Measurements from ENCODE around the gene FXYD4. TPM values are rescaled to one million over a fixed set of nuclear protein-coding genes. Genes with fewer than 3 reads are reported as not detected.
A peak's percentile ranks its signal among the peaks of the same experiment; 100 is the strongest.
"Not testable (repeated sequence)": the region's sequence is repeated elsewhere in the genome, so short reads cannot be mapped to it uniquely, and the experiment has no call there.

FXYD4 gene
- total and polyA plus RNA-seq, 2 experiments from 2014 or later: 0.19 to 0.80 TPM

DNA sequence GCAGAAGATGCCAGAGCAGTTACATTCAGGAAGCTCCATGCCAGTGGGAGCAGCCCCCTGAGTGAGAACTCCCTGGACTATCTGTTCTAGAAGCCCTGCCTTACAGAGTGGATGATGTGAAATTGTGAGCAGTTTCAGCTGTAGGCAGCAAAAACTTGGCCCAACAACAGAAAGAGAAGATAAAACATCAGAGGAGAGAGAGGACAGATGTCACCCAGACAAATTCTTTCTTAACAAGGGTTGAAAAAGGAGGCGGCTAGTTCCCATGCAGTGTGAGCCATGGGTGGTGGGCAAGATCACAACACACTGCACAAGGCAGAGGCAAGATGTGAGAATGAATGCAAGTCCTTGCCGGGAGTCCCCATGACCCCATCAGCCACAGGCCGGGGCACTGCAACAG lies 46.6 kb upstream of the FXYD4 start:
- no peak overlapping the region for H3K4me2 ChIP-seq
- TF ChIP-seq EZH2phosphoT487 (IDR thresholded peaks at IDR 0.05; ENCODE audit: low read depth, severe bottlenecking, unreplicated experiment): no peak
- TF ChIP-seq, protein P1, sequence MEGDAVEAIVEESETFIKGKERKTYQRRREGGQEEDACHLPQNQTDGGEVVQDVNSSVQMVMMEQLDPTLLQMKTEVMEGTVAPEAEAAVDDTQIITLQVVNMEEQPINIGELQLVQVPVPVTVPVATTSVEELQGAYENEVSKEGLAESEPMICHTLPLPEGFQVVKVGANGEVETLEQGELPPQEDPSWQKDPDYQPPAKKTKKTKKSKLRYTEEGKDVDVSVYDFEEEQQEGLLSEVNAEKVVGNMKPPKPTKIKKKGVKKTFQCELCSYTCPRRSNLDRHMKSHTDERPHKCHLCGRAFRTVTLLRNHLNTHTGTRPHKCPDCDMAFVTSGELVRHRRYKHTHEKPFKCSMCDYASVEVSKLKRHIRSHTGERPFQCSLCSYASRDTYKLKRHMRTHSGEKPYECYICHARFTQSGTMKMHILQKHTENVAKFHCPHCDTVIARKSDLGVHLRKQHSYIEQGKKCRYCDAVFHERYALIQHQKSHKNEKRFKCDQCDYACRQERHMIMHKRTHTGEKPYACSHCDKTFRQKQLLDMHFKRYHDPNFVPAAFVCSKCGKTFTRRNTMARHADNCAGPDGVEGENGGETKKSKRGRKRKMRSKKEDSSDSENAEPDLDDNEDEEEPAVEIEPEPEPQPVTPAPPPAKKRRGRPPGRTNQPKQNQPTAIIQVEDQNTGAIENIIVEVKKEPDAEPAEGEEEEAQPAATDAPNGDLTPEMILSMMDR (IDR thresholded peaks at IDR 0.05; ENCODE audit: poor library complexity): no peak
- no peak for TF ChIP-seq EZH2 (IDR thresholded peaks at IDR 0.05; ENCODE audit: borderline replicate concordance)
- H3K4me3 ChIP-seq: no peak overlapping the region
- no peaks in the 10 kb centered on the region for H3K27me3 ChIP-seq
- no peak for DNase-seq (ENCODE audit: low spot score)
- H4K20me1 ChIP-seq (ENCODE audit: insufficient read depth, poor library complexity, severe bottlenecking): no peaks in the 10 kb centered on the region
- no peaks in the 10 kb centered on the region for H3K9me2 ChIP-seq (replicated peaks; ENCODE audit: insufficient read depth)
- no peaks in the 10 kb centered on the region for H3K79me2 ChIP-seq
- H3K36me3 ChIP-seq (replicated peaks; ENCODE audit: insufficient read depth, low read depth): no peaks in the 10 kb centered on the region
- H3K27ac ChIP-seq: no peak overlapping the region
- H3K9me3 ChIP-seq (ENCODE audit: low read depth): no peaks in the 10 kb centered on the region
- 85% methylated on average over 3 of the region's 3 CpGs for WGBS (ENCODE audit: low lambda C conversion rate, missing lambda C conversion rate)
- no peaks in the 10 kb centered on the region for H3K4me1 ChIP-seq (ENCODE audit: insufficient read depth)
- no peak overlapping the region for H2AFZ ChIP-seq

DNA sequence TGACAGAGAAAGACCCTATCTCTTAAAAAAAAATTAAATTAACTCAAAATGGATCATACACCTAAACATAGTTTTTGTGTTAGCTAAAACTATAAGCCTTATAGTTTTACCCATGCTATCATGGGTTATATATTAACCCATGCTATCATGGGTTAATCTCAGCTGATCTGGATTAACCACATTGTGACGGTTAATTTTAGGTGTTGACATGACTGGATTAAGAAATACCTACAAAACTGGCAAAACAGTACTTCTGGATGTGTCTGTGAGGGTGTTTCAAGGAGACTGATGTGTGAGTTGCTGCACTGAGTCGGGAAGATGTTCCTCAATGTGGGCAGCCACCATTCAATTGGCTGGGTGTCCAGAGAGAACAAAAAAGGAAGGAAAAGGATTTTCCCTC lies 44.3 kb upstream of the FXYD4 start:
- no peak for DNase-seq (ENCODE audit: low spot score)
- H3K4me1 ChIP-seq (ENCODE audit: insufficient read depth): no peaks in the 10 kb centered on the region
- H3K9me3 ChIP-seq (ENCODE audit: low read depth): no peaks in the 10 kb centered on the region
- H3K27me3 ChIP-seq: no peaks in the 10 kb centered on the region
- no peaks in the 10 kb centered on the region for H3K36me3 ChIP-seq (replicated peaks; ENCODE audit: insufficient read depth, low read depth)
- no peak overlapping the region for H3K4me2 ChIP-seq
- TF ChIP-seq EZH2 (IDR thresholded peaks at IDR 0.05; ENCODE audit: borderline replicate concordance) (no peak), EZH2phosphoT487 (IDR thresholded peaks at IDR 0.05; ENCODE audit: low read depth, severe bottlenecking, unreplicated experiment) (no peak)
- no peaks in the 10 kb centered on the region for H4K20me1 ChIP-seq (ENCODE audit: insufficient read depth, poor library complexity, severe bottlenecking)
- no peak overlapping the region for H2AFZ ChIP-seq
- H3K4me3 ChIP-seq: no peak overlapping the region
- no peaks in the 10 kb centered on the region for H3K9me2 ChIP-seq (replicated peaks; ENCODE audit: insufficient read depth)
- no peaks in the 10 kb centered on the region for H3K79me2 ChIP-seq
- peak overlapping the region; percentile 74 for H3K27ac ChIP-seq
- WGBS (ENCODE audit: low lambda C conversion rate, missing lambda C conversion rate): 58% methylated on average over 2 of the region's 2 CpGs

DNA sequence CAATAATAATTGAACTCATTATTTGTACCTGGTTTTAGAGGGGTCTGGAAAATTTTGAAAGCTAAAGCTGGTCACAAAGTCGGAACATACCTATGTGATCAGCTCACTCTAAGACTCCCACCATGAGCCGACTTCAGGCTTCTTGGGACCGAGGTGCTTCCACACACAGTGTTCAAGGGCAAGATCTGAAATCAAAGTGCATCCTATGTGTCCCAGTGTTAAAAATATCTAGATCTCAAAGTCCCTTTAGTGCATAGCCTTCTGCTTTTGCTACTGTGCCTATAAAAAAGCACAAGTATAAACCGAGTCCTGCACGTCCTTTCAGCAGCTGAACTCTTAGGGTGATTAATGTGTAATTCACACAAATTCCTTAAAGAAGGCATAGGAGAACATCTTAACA lies 43.5 kb upstream of the FXYD4 start:
- TF ChIP-seq EZH2 (IDR thresholded peaks at IDR 0.05; ENCODE audit: borderline replicate concordance) (no peak), EZH2phosphoT487 (IDR thresholded peaks at IDR 0.05; ENCODE audit: low read depth, severe bottlenecking, unreplicated experiment) (no peak)
- TF ChIP-seq, protein P1 (IDR thresholded peaks at IDR 0.05; ENCODE audit: poor library complexity): no peak
- no peaks in the 10 kb centered on the region for H3K9me2 ChIP-seq (replicated peaks; ENCODE audit: insufficient read depth)
- no peak overlapping the region for H3K4me2 ChIP-seq
- no peaks in the 10 kb centered on the region for H4K20me1 ChIP-seq (ENCODE audit: insufficient read depth, poor library complexity, severe bottlenecking)
- H3K27me3 ChIP-seq: no peaks in the 10 kb centered on the region
- no peaks in the 10 kb centered on the region for H3K79me2 ChIP-seq
- no peak overlapping the region for H3K4me3 ChIP-seq
- no peaks in the 10 kb centered on the region for H3K9me3 ChIP-seq (ENCODE audit: low read depth)
- whole genome bisulfite sequencing (ENCODE audit: low lambda C conversion rate, missing lambda C conversion rate): 67% methylated on average over 5 of the region's 5 CpGs
- H3K27ac ChIP-seq: peak overlapping the region; percentile 74
- no peaks in the 10 kb centered on the region for H3K4me1 ChIP-seq (ENCODE audit: insufficient read depth)
- no peak overlapping the region for H2AFZ ChIP-seq
- H3K36me3 ChIP-seq (replicated peaks; ENCODE audit: insufficient read depth, low read depth): no peaks in the 10 kb centered on the region
- no peak for DNase-seq (ENCODE audit: low spot score)

DNA sequence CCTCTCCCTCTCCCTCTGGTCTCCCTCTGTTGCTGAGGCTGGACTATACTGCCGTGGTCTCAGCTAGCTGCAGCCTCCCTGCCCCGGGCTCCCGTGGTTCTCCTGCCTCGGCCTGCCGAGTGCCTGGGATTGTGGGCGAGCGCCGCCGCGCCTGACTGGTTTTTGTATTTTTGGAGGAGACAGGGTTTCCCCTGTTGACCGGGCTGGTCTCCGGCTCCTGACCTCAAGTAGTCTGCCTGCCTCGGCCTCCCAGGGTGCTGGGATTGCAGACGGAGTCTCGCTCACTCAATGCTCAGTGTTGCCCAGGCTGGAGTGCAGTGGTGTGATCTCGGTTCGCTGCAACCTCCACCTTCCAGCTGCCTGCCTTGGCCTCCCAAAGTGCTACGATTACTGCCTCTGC lies 42.6 kb upstream of the FXYD4 start:
- not testable (repeated sequence) for H4K20me1 ChIP-seq (ENCODE audit: insufficient read depth, poor library complexity, severe bottlenecking); H2AFZ ChIP-seq; H3K9me3 ChIP-seq (ENCODE audit: low read depth); H3K79me2 ChIP-seq; DNase-seq (ENCODE audit: low spot score); H3K27ac ChIP-seq; H3K27me3 ChIP-seq; H3K4me2 ChIP-seq; H3K36me3 ChIP-seq (replicated peaks; ENCODE audit: insufficient read depth, low read depth); H3K4me1 ChIP-seq (ENCODE audit: insufficient read depth); H3K4me3 ChIP-seq; H3K9me2 ChIP-seq (replicated peaks; ENCODE audit: insufficient read depth)
- 93% methylated on average over 18 of the region's 18 CpGs for WGBS (ENCODE audit: low lambda C conversion rate, missing lambda C conversion rate)

DNA sequence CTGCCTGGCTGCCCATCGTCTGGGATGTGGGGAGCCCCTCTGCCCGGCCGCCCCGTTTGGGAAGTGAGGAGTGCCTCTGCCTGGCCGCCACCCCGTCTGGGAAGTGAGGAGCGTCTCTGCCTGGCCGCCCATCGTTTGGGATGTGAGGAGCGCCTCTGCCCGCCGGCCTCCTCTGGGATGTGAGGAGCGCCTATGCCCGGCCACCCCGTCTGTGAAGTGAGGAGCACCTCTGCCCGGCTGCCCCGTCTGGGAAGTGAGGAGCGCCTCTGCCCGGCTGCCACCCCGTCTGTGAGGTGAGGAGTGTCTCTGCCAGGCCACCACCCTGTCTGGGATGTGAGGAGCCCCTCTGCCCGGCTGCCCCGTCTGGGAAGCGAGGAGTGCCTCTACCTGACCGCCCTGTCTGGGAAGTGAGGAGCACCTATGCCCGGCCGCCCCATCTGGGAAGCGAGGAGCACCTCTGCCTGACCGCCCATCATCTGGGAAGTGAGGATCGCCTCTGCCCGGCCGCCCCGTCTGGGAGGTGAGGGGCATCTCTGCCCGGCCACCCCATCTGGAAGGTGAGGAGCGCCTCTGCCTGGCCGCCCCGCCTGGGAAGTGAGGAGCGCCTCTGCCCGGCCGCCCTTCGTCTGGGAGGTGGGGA lies 42.1 kb upstream of the FXYD4 start:
- not testable (repeated sequence) for H3K79me2 ChIP-seq; DNase-seq (ENCODE audit: low spot score); H3K27ac ChIP-seq; H3K4me2 ChIP-seq; H3K9me3 ChIP-seq (ENCODE audit: low read depth); H3K4me1 ChIP-seq (ENCODE audit: insufficient read depth); H3K4me3 ChIP-seq; H2AFZ ChIP-seq; H3K36me3 ChIP-seq (replicated peaks; ENCODE audit: insufficient read depth, low read depth); H3K9me2 ChIP-seq (replicated peaks; ENCODE audit: insufficient read depth); H3K27me3 ChIP-seq; H4K20me1 ChIP-seq (ENCODE audit: insufficient read depth, poor library complexity, severe bottlenecking)
- whole genome bisulfite sequencing (ENCODE audit: low lambda C conversion rate, missing lambda C conversion rate): 91% methylated on average over 23 of the region's 40 CpGs

DNA sequence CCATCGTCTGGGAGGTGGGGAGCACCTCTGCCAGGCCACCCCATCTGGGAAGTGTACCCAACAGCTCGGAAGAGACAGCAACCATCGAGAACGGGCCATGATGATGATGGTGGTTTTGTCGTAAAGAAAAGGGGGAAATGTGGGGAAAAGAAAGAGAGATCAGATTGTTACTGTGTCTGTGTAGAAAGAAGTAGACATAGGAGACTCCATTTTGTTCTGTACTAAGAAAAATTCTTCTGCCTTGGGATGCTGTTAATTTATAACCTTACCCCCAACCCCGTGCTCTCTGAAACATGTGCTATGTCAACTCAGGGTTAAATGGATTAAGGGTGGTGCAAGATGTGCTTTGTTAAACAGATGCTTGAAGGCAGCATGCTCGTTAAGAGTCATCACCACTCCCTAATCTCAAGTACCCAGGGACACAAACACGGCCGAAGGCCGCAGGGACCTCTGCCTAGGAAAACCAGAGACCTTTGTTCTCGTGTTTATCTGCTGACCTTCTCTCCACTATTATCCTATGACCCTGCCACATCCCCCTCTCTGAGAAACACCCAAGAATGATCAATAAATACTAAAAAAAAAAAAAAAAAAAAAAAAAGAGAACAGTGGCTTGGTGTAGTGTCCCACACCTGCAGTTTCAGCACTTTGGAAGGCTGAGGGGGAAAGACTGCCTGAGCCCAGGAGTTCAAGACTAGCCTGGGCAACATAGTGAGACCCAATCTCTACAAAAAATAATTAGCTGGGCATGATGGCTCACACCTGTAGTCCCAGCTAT lies 41.2 kb upstream of the FXYD4 start:
- not testable (repeated sequence) for H3K9me2 ChIP-seq (replicated peaks; ENCODE audit: insufficient read depth); H3K79me2 ChIP-seq; H3K36me3 ChIP-seq (replicated peaks; ENCODE audit: insufficient read depth, low read depth); H2AFZ ChIP-seq; H4K20me1 ChIP-seq (ENCODE audit: insufficient read depth, poor library complexity, severe bottlenecking); H3K9me3 ChIP-seq (ENCODE audit: low read depth); H3K4me1 ChIP-seq (ENCODE audit: insufficient read depth); H3K27me3 ChIP-seq; H3K4me3 ChIP-seq; H3K4me2 ChIP-seq; DNase-seq (ENCODE audit: low spot score)
- peak overlapping the region; percentile 78 for H3K27ac ChIP-seq
- WGBS (ENCODE audit: low lambda C conversion rate, missing lambda C conversion rate): 58% methylated on average over 10 of the region's 11 CpGs

DNA sequence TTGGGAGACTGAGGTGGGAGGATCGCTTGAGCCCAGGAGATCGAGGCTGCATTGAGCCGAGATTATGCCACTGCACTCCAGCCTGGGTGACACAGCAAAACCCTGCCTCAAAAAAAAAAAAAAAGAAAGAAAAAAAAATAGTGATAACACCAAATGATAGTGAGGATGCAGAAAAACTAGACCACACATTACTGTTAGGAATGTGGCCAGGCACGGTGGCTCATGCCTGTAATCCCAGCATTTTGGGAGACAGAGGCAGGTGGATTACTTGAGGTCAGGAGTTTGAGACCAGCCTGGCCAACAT lies 40.7 kb upstream of the FXYD4 start:
- not testable (repeated sequence) for DNase-seq (ENCODE audit: low spot score); H3K4me3 ChIP-seq; H4K20me1 ChIP-seq (ENCODE audit: insufficient read depth, poor library complexity, severe bottlenecking); H3K4me2 ChIP-seq; H3K79me2 ChIP-seq; H3K9me3 ChIP-seq (ENCODE audit: low read depth); H3K27me3 ChIP-seq; H3K9me2 ChIP-seq (replicated peaks; ENCODE audit: insufficient read depth); H3K4me1 ChIP-seq (ENCODE audit: insufficient read depth); H2AFZ ChIP-seq; H3K36me3 ChIP-seq (replicated peaks; ENCODE audit: insufficient read depth, low read depth)
- 73% methylated on average over 4 of the region's 4 CpGs for WGBS (ENCODE audit: low lambda C conversion rate, missing lambda C conversion rate)
- H3K27ac ChIP-seq: peak overlapping the region; percentile 62

Data from hepatocyte (in vitro differentiated cells).